Measurements from ENCODE around the gene CD300LG. TPM values are rescaled to one million over a fixed set of nuclear protein-coding genes. Genes with fewer than 3 reads are reported as not detected.
A peak's percentile ranks its signal among the peaks of the same experiment; 100 is the strongest.
"Not testable (repeated sequence)": the region's sequence is repeated elsewhere in the genome, so short reads cannot be mapped to it uniquely, and the experiment has no call there.

CD300LG gene
- total RNA-seq (2014; rRNA removed; shearing (Covaris generic)): not detected in 2 replicates

DNA sequence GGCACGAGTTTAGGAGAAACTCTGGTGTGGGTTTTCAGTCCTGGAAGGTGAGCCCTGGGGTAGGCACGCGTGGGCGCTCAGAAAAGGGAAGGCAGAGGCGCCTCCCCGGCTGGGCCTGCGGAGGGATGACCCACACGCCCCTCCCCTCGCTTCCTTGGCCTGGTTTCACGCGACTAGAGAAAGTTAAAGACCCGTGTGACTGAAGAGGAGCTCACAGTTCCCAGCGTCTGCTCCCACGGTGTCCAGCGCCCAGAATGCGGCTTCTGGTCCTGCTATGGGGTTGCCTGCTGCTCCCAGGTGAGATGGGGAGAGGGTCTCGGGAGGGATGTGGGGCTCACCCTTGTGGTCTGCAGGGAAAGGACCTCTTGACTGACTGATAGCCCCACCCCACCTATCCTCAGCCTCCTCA is at the start of gene CD300LG:
Gene CD300LG, plus strand, starts transcription at position 214 of the 409 bp plus-strand sequence. Its CDS starts 41 bp downstream, at position 255.
- no peak for DNase-seq (ENCODE audit: low spot score)

DNA sequence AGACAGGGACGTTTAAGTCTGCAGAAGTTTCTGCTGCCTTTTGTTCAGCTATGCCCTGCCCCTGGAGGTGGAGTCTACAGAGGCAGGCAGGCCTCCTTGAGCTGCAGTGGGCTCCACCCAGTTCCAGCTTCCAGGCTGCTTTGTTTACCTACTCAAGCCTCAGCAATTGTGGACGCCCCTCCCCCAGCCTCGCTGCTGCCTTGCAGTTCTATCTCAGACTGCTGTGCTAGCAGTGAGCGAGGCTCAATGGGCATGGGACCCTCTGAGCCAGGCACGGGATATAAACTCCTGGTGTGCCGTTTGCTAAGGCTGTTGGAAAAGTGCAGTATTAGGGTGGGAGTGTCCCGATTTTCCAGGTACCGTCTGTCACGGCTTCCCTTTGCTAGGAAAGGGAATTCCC is 49.0 kb upstream of the CD300LG start:
- DNase-seq (ENCODE audit: low spot score): not testable (repeated sequence)

- no peak for DNase-seq (ENCODE audit: low spot score)
These were observed 47.9 kb upstream of the CD300LG start for GRCh38 chr17:43799047-43799446.

GRCh38 chr17:43800736-43801135 is 46.2 kb upstream of the CD300LG start:
- DNase-seq (ENCODE audit: low spot score): no peak

- no peak for DNase-seq (ENCODE audit: low spot score)
These were observed 45.1 kb upstream of the CD300LG start for GRCh38 chr17:43801844-43802243.

GRCh38 chr17:43803758-43804157 is 43.2 kb upstream of the CD300LG start:
- DNase-seq (ENCODE audit: low spot score): no peak

GRCh38 chr17:43805117-43805516 is 41.9 kb upstream of the CD300LG start:
- no peak for DNase-seq (ENCODE audit: low spot score)

DNA sequence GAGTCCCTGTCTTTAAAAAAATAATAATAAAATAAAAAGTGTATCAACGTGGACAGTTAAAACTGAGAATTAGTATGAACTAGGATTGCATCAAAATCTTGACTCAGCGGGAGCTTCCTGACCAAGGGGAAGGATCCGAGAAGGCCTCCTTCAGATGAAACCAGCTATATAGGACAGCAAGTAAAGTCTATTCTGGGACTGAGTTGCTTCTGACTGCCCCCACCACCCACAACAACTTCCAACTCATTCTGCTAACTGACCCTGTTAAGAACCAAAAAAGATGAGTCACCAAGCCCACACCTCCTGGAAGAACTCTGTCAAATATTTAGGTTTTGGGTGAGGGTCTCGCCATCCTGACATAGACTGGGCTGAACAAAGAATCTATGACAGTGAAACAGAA is 38.9 kb upstream of the CD300LG start:
- DNase-seq (ENCODE audit: low spot score): no peak

DNA sequence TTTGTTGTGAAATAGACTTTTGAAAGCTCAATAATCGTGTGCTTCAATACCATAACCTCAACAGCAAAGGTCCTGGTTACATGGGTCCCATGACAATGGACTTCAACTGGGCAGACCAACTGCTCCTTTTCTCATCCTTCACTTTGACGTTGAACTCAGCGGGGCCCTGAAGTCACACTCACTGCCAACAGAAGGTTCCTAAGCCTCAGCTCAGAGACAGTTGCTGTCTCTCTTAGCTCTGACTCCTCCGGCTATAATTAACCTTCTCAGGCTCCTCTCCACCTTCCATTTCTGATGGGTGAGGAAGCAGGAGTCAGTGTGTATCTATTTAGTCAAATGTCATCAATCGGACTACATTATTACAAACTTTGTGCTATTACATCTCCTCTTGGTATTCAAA is 37.9 kb upstream of the CD300LG start:
- no peak for DNase-seq (ENCODE audit: low spot score)

GRCh38 chr17:43810226-43810715 is 36.7 kb upstream of the CD300LG start:
- no peak for DNase-seq (ENCODE audit: low spot score)

DNA sequence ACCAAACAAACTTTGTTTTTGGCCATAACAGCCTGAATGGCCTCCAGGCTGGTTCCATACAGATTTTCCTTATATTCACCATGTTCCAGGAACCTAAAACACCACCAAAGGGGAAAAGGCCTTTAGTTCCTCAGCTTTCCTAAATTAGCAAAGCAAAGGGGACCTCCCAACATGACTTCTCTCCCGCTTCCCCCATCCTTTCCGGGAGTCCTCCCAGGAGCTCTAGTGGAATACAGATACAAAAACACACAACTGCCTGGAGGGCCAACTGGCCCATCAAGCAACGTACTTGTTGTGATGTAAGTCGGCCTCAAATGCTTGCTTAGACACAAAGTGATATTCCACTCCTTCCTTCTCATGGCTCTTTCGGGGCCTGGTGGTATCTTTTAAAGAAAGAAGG is 36.2 kb upstream of the CD300LG start:
- DNase-seq (ENCODE audit: low spot score): no peak

GRCh38 chr17:43812396-43813265 is 34.3 kb upstream of the CD300LG start:
- no peak for DNase-seq (ENCODE audit: low spot score)

DNA sequence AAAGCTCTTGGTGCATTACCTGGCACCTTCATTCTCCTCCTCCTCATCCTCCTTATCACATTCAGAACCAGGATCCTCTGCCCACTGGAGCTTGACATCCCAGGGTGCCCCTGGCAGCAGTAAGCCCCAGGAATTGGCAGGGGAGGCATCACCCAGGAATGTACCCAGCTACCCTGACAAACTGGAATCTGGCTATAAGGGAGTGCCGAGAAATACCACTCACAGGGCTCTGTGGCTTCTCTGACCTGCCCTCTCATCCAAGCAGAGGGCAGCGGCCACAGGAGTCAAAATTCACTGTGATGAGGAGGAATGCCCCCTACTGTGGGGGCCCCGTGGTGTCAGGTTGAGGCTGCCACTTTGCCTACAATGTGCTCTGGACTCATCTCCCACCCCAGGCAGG is 33.6 kb upstream of the CD300LG start:
- peak; percentile 51 for DNase-seq (ENCODE audit: low spot score)

- DNase-seq (ENCODE audit: low spot score): no peak
These were observed 33.0 kb upstream of the CD300LG start for GRCh38 chr17:43814026-43814425.

DNA sequence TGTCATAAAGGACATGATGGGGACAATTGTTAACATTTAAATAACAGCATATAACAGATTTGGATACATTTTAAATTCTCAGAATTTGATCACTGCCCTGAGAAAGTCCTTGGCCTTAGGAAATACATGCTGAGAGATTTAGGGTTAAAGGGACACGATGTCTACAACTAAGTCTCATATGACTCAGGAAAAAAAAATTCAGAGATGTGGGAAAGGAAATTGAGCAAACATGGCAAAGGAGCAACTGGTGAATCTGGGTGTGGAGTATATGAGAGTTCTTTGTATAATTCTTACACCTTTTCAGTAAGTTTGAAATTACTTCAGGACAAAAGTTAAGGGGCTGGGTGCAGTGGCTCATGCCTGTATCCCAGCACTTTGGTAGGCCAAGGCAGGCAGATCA is 32.3 kb upstream of the CD300LG start:
- DNase-seq (ENCODE audit: low spot score): peak; percentile 76

- no peak for DNase-seq (ENCODE audit: low spot score)
These were observed 30.3 kb upstream of the CD300LG start for GRCh38 chr17:43816336-43817320.

DNA sequence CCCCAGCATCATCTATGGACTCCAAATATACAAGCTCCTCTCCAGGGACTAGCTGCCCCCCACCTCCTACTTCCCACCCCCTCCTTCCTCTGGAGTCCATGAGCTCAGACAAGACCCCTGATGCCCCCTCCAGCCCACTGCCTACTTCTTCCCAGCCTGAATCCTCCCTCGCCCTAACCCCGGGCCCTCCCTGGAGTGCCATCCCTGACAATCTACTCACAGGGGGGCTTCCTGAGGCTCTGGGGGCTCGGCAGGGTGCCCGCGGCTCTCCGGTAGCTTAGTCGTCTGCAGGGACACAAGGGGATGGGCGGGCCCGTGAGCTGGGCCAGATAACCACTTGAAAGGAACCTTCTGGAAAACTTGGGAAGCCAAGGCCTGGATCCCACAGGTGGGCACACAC is 29.1 kb upstream of the CD300LG start:
- DNase-seq (ENCODE audit: low spot score): no peak

DNA sequence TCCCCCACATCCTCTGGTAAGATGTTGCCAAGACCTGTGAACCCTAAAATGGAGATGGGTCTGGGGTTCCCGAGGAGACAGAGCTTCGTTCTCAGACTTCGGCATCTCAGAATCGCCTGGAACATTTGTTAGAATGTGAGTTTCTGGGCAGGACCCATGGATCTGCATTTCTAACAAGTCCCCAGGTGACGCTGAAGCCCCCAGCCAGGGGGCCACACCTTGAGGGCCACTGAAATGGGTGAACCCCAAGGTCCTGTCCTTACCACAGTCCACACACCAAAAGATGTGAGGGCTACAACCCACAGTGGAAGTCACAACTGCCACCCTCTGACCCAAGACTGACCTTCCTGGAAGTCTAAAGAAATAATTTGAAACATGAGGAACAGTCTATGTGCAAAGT is 28.0 kb upstream of the CD300LG start:
- no peak for DNase-seq (ENCODE audit: low spot score)

DNA sequence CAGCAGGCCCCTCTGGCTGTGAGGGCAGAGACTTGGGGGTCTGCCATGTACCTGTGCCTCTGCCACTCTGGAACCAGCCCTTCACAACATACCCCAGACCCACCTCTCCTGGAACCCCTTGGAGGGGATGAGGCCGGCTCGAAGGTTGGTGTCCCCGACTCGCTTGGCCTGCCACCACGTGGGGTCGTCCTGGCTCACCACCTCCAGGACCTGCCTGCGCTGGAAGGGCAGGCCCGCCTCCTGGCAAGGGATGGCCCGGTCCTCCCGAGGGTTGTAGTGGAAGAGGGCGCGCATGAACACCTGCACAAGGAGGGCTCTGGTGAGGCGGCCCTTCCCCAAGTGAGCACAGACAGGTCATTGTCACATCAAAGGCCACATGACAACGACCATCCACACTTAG is 26.2 kb upstream of the CD300LG start:
- no peak for DNase-seq (ENCODE audit: low spot score)

- DNase-seq (ENCODE audit: low spot score): no peak
These were observed 24.3 kb upstream of the CD300LG start for GRCh38 chr17:43822570-43823190.

DNA sequence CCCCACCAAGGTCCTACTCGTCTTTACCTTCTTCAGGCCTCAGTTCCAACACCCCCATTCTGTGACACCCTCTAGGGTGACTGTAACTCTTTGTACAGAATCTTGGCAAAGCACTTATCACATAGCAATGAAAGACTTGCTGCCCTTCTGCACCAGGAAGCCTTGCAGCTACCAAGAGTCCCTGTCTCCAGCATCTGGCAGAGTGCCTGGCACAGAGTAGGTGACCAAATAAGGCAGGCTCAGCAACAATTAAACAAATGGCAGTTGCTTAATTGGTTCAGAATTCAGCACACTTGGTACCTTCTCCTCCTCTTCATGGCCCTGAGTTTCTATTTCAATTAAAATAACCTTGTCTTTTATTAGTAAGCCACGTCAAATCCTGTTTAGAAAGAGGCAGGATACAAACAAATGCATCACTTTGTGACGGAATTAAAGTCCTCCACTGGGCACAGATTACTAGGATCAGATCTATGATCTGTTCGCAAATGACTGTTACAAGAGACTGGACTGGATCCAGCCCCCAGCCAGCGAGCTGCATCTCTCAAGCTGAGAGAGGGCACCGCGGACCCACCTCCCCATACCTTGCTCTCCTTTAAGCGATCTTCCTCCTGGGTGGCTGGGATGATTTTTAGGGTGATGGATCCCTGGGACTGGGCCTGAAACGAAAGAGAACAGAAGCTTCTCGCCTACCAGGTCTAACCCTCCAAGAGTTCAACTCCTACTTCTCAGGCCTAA is 23.5 kb upstream of the CD300LG start:
- DNase-seq (ENCODE audit: low spot score): no peak

All from A172 (cell line).